Naive thymus-derived CD8-positive, alpha-beta T cell (primary cell): ENCODE results near the gene BTNL9. TPM values are rescaled to one million over a fixed set of nuclear protein-coding genes. Genes with fewer than 3 reads are reported as not detected.

ENCODE experiments used
- ATAC-seq, 2 donors: fragments of 150-1000 bp; cut with Tn5 transposase in 1 of 2; sonication (Bioruptor Pico), chemical (Tn5 transposase) in 1 of 2; 1 replicate in 1 of 2; 2 replicates in 1 of 2; pipeline ENCODE4 v1.10.0; 2021; ENCODE audit warnings: mild to moderate bottlenecking in 2 of 2, moderate library complexity in 2 of 2
- POLR2A ChIA-PET: fragments of 350-600 bp; sonication (Branson Sonifier 250); formaldehyde crosslinking; loops from one replicate; lab custom pipeline; 2021; ENCODE audit warnings: antibody characterized with exemption; lab: Charles Lee
- DNase-seq, 10 donors: peaks; one replicate each; pipeline versions ENCODE4 v3.0.0 to v3.0.0-alpha.2; 2020 to 2022
- H3K27ac Mint-ChIP-seq, 10 donors: one replicate each; pipeline ENCODE4 v1.8.0; 2020 to 2022; ENCODE audit warnings: mild to moderate bottlenecking in 10 of 10, mixed read lengths in 10 of 10, moderate library complexity in 4 of 10, inconsistent platforms in 1 of 10
- H3K27me3 Mint-ChIP-seq, 5 donors: one replicate each; pipeline ENCODE4 v1.8.0; 2021 to 2022; ENCODE audit warnings: mixed read lengths in 5 of 5
- H3K36me3 Mint-ChIP-seq, 3 donors: one replicate each; pipeline ENCODE4 v1.8.0; 2020 to 2022; ENCODE audit warnings: mixed read lengths in 3 of 3, mild to moderate bottlenecking in 2 of 3, inconsistent platforms in 1 of 3
- H3K4me1 Mint-ChIP-seq, 4 donors: one replicate each; pipeline ENCODE4 v1.8.0; 2021 to 2022; ENCODE audit warnings: mixed read lengths in 4 of 4
- H3K4me3 Mint-ChIP-seq, 10 donors: one replicate each; pipeline ENCODE4 v1.8.0; 2020 to 2022; ENCODE audit warnings: mild to moderate bottlenecking in 10 of 10, mixed read lengths in 10 of 10, moderate library complexity in 6 of 10, inconsistent platforms in 1 of 10
- H3K9me3 Mint-ChIP-seq, 9 donors: one replicate each; pipeline ENCODE4 v1.8.0; 2020 to 2022; ENCODE audit warnings: mixed read lengths in 9 of 9, mild to moderate bottlenecking in 3 of 9, inconsistent platforms in 1 of 9, moderate library complexity in 1 of 9
- microRNA-seq: library from miRNA; unstranded; fragments of <30 nt; microRNA quantifications from one replicate; pipeline ENCODE4 v1.2.0, GENCODE V29; 2022; ENCODE audit warnings: borderline microRNAs expressed
- polyA plus RNA-seq, 3 donors: library from polyadenylated mRNA; unstranded; fragments of 300-500 nt; fragmentation: Illumina TruSeq; gene quantifications; one replicate each; pipeline ENCODE4 v1.2.3, GENCODE V29; 2021
- total RNA-seq, 8 experiments: library from RNA in 2 of 8; stranded (reverse) in 2 of 8; gene quantifications; one replicate each; pipeline ENCODE4 v1.2.3 and lab custom pipeline; 2021 to 2026

Gene BTNL9
- total and polyA plus RNA-seq, 5 experiments from 2014 or later = 0.25 to 0.42 TPM; not detected in 3

DNA sequence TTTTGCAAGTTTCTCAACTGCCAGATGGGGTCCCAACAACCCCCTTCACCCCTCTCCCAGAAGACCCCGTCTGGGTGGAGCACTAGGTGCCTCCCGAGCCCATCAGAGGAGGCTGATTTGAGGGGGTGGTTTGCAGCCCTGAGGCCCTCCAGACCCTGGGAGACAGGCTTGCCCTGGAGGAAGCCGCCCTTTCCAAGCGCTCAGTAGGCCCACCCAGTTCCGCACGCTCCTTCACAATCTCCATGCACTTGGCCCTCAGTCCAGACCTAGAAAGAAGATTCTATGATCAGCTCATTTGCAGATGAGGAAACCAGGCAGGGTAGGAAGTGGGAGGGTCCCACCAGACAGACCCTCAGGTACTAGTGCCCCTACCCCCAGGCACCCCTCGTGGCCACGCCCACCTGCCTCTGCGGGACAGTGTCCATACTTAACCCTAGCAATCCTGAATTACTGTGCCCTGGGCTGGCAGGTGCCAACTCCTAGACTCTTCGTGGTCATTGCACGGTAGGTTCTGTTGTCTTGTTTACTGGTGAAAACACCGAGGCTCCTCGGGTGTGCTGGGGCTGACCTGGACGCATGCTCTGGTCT, 68.6 kb downstream of the BTNL9 start:
- H3K27me3 Mint-ChIP-seq = peaks cover 41 to 91% (median 65%) of the 10 kb centered on the region in 5 donors
- H3K36me3 Mint-ChIP-seq = peaks cover 0 to 11% (median 4%) of the 10 kb centered on the region in 3 donors
- DNase-seq = no peak
- POLR2A ChIA-PET = no interaction called here
- H3K27ac Mint-ChIP-seq = no peak overlapping the region
- ATAC-seq = no peak
- no peak overlapping the region for H3K4me3 Mint-ChIP-seq
- peaks cover 0 to 5% (median 0%) of the 10 kb centered on the region in 9 donors for H3K9me3 Mint-ChIP-seq
- H3K4me1 Mint-ChIP-seq = peaks cover 5 to 10% (median 9%) of the 10 kb centered on the region in 4 donors

DNA sequence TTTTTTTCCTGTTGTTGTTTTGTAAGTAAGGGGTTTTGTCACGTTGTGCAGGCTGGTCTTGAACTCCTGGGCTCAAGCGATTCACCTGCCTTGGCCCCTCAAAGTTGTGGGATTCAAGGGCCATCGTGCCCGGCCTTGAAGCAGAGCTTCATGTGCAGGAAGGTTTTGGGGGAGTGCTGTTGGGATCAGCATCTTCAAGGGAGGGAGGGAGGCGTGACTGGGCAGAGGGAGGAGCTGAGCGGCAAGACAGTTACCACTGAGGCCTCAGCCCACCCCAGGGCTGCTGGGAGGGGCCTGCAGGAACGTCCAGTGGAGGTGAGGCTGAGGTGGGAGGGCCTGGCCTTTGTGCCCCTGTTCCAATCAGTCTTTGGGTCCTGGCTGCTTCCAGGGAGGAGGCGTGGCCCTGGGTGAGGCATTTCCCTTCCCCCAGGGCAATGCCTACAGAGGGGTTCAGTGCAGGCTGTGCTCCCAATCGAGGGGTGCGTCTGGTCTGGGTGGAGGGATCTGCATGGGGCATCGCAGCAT, 69.5 kb downstream of the BTNL9 start:
- DNase-seq (no peak), ATAC-seq (no peak)
- no peak overlapping the region for H3K4me3 Mint-ChIP-seq
- H3K27ac Mint-ChIP-seq = no peak overlapping the region
- H3K27me3 Mint-ChIP-seq = peaks cover 44 to 91% (median 67%) of the 10 kb centered on the region in 5 donors
- H3K36me3 Mint-ChIP-seq = peaks cover 0 to 11% (median 0%) of the 10 kb centered on the region in 3 donors
- peaks cover 2 to 5% (median 3%) of the 10 kb centered on the region in 4 donors for H3K4me1 Mint-ChIP-seq
- peaks cover 0 to 13% (median 4%) of the 10 kb centered on the region in 9 donors for H3K9me3 Mint-ChIP-seq
- POLR2A ChIA-PET = no interaction called here

DNA sequence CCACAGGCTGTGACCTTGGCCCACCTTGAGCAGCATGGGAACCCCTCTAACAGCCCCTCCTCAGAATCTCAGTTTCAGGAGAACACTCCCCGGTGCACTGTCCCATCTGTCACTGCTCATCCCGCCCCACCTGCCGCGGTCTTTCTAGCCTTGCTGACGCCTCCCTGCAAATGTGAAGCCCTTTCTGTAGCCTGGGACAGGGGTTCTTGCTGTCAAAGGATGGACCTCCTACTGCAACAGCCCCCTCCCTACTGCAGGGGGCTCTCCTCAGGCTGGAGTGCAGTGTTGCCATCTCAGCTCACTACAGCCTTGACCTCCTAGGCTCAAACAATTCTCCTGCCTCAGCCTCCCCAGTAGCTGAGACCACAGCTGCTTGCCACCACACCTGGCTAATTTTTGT, 70.9 kb downstream of the BTNL9 start:
- no peak for ATAC-seq
- peaks cover 53 to 91% (median 68%) of the 10 kb centered on the region in 5 donors for H3K27me3 Mint-ChIP-seq
- POLR2A ChIA-PET = no interaction called here

More for the DNA sequence above, 70.9 kb downstream of the BTNL9 start:
- no peak for DNase-seq
- Mint-ChIP-seq H3K27ac (peak overlapping the region in 1 of 10 donors; percentile 80), H3K36me3 (peaks cover 0 to 11% (median 0%) of the 10 kb centered on the region in 3 donors), H3K9me3 (peaks cover 0 to 20% (median 4%) of the 10 kb centered on the region in 9 donors), H3K4me3 (no peak overlapping the region), H3K4me1 (peaks cover 7 to 13% (median 10%) of the 10 kb centered on the region in 4 donors)

Small RNA genes within 50 kb of the gene (microRNA-seq; reads per million reads assigned to microRNA genes)
- not detected for gene MIR8089

Other genes starting within 250 kb of the BTNL9 start
- gene MGAT1, start 237.5 kb upstream of the BTNL9 start, total RNA-seq = 100 to 1,000 TPM; 195 to 205 TPM
- 100 to 1,000 TPM; 108 to 149 (median 111) TPM for gene MGAT1, start 237.5 kb upstream of the BTNL9 start, polyA plus RNA-seq
- gene ZFP62, start 179.0 kb upstream of the BTNL9 start, total RNA-seq = 10 to 100 TPM; 66.5 to 74.4 TPM
- gene ZFP62, start 179.0 kb upstream of the BTNL9 start, polyA plus RNA-seq = 10 to 100 TPM; 20.0 to 26.0 (median 25.7) TPM
- not detected for gene BTNL8, start 141.1 kb upstream of the BTNL9 start, total RNA-seq
- not detected for gene BTNL8, start 141.1 kb upstream of the BTNL9 start, polyA plus RNA-seq
- gene BTNL3, start 51.4 kb upstream of the BTNL9 start, total RNA-seq = not detected
- gene BTNL3, start 51.4 kb upstream of the BTNL9 start, polyA plus RNA-seq = not detected
- gene OR2V1, start 90.9 kb downstream of the BTNL9 start, total RNA-seq = not detected
- gene OR2V1, start 90.9 kb downstream of the BTNL9 start, polyA plus RNA-seq = not detected
- not detected for gene OR2V2, start 107.3 kb downstream of the BTNL9 start, total RNA-seq
- not detected for gene OR2V2, start 107.3 kb downstream of the BTNL9 start, polyA plus RNA-seq
- 1 to 10 TPM; 3.7 to 4.2 TPM for gene TRIM7, start 164.9 kb downstream of the BTNL9 start, total RNA-seq
- gene TRIM7, start 164.9 kb downstream of the BTNL9 start, polyA plus RNA-seq = under 1 TPM in 1 of 3 donors, not detected in 2; 0.40 TPM
- 10 to 100 TPM; 33.3 to 40.7 TPM for gene TRIM41, start 183.0 kb downstream of the BTNL9 start, total RNA-seq
- gene TRIM41, start 183.0 kb downstream of the BTNL9 start, polyA plus RNA-seq = 1 to 10 TPM; 1.1 to 2.6 (median 1.6) TPM
- 1,000 to 10,000 TPM; 2,236 to 2,371 TPM for gene RACK1, start 203.6 kb downstream of the BTNL9 start, total RNA-seq
- gene RACK1, start 203.6 kb downstream of the BTNL9 start, polyA plus RNA-seq = 1,000 to 10,000 TPM; 2,449 to 2,566 (median 2,565) TPM
- 10 to 100 TPM; 62.7 to 64.2 TPM for gene TRIM52, start 220.9 kb downstream of the BTNL9 start, total RNA-seq
- gene TRIM52, start 220.9 kb downstream of the BTNL9 start, polyA plus RNA-seq = 10 to 100 TPM; 23.6 to 36.3 (median 32.8) TPM